NCI-H446 (cell line): Measurements from ENCODE around the gene RNU4-1.
A peak's percentile ranks its signal among the peaks of the same experiment; 100 is the strongest.
"Not testable (repeated sequence)": the region's sequence is repeated elsewhere in the genome, so short reads cannot be mapped to it uniquely, and the experiment has no call there.

Source experiments
- DNase-seq, 2 experiments: peaks; one replicate each; lab custom pipeline; 2025; lab: John Stamatoyannopoulos, UW

The RNU4-1 gene

DNA sequence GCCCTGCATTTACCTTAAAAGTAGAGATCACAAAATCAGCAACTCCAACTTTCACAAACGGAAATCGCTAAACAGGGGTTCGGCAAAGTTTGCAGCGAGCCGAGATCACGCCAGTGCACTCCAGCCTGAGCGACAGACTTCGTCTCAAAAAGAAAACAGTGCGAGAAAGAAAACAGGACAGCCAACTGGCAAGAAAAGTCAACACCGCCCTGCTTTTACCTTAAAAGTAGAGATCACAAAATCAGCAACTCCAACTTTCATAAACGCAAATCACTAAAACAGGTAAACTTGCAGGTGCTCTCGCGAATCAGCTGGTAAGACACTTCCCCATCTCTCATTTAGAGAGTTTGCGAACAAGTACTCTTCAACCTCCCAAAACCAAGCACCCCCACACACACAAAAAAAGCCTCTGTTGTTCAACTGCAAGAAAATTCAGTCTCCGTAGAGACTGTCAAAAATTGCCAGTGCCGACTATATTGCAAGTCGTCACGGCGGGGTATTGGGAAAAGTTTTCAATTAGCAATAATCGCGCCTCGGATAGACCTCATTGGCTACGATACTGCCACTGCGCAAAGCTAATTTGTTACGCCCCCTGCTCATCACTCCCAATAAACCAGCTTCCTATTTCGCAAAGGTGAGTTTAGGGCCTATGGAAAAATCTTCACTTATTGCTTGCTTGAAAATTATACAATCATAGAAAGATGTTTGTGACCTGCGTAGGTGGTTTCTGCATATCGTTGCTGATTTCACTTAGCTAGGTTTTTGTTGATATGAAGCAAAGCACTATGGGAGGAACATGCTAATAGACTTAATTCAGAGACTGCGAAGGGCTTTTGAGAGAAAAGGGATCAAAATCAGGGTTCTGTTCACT is at the start of gene RNU4-1:
Gene RNU4-1 (minus strand): TSS at position 577 of the 871 bp plus-strand sequence.
- peak; percentile 93 to 99 for DNase-seq

DNA sequence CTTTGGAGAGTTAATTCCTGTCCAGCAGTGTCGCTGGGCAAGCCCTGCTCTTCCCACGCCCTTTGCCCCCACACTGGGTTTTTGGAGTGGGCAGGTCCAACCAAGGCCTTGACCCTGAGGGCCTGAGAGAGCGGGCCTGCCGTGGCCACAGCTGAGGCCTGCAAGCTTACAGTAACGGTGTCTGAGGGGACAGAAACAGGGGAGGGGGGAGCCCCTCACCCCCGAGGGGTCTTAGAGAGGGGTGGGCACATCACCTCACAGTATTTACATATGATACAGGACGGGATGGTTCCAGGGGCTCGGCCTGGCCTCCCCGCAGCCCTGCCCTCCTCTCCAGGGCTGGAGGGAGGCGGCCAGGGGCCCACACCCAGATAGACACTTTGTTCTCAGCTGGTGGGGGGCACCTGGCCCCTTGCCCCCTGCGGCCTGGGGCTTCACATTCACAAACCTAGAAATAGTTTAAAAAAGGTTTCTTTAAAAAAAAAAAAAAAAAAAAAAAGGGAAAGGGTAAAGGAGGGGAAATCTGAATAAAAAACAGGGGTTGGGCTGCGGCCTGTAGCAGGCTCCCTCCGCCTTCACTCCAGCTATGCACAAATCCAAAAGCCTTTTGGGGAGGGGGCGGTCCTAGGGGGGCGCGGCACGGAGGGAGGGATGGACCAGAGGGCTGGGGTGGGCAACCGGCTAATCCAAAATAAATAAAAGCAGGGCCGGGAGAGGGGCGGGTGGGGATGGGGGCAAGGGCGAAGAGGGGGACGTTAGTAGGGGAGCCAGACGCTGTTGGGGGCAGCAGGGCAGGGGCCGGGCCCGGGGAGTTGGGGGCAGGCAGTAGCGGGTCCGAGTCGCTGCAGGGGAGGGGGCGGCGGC is 49.4 kb upstream of the RNU4-1 start:
- no peak for DNase-seq

DNA sequence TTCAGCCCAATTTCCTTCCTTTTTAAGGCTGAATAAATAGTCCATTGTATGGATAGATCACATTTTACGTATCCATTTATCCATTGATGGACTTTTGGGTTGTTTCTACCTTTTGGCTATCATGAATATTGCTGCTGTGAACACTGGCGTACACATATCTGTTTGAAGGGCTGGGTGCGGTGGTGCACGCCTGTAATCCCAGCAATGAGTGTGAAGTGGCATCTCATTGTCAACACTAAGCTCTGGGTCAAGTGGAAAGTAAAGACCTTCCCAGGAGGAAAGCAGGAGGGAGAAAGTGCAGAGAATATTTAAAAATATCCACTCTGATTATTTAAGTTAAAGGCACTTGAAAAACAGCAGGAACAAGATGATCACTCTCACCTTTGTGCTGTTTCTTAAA is 46.2 kb upstream of the RNU4-1 start:
- DNase-seq: no peak

DNA sequence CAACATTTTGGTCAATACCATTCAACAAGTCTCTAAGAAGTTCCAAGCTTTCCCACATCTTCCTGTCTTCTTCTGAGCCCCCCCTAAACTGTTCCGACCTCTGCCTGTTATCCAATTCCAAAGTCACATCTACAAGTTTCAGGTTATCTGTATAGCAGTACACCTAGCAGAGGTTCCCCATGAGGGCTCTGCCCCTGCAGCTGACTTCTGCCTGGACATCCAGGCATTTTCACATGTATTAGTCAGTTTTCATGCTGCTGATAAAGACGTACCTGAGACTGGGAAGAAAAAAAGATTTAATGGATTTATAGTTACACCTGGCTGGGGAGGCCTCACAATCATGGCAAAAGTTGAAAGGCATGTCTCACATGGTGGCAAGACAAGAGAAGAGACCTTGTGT is 44.7 kb upstream of the RNU4-1 start:
- no peak for DNase-seq

DNA sequence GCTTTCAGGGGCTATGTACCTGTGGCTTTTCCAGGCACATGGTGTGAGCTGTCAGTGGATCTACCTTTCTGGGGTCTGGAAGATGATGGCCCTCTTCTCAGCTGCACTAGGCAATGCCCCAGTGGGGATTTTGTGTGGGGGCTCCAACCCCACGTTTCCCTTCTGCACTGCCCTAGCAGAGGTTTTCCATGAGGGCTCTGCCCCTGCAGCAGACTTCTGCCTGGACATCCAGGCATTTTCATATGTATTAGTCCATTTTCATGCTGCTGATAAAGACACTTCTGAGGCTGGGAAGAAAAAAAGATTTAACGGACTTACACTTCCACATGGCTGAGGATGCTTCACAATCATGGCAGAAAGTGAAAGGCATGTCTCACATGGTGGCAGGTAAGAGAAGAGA is 43.4 kb upstream of the RNU4-1 start:
- DNase-seq: not testable (repeated sequence)

DNA sequence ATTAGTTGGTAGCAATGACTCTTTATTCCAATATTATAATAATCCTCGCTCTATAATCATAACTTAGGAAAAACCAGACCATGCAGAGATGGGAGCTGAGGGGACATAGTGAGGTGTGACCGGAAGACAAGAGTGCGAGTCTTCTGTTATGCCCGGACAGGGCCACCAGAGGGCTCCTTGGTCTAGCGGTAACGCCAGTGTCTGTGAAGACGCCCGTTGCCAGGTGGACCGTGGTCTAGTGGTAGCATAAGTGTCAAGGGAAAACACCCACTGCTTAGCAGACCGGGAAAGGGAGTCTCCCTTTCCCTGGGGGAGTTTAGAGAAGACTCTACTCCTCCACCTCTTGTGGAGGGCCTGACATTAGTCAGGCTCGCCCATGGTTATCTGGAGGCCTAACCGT is 42.4 kb upstream of the RNU4-1 start:
- peak in 1 of 2 experiments; percentile 52 for DNase-seq

DNA sequence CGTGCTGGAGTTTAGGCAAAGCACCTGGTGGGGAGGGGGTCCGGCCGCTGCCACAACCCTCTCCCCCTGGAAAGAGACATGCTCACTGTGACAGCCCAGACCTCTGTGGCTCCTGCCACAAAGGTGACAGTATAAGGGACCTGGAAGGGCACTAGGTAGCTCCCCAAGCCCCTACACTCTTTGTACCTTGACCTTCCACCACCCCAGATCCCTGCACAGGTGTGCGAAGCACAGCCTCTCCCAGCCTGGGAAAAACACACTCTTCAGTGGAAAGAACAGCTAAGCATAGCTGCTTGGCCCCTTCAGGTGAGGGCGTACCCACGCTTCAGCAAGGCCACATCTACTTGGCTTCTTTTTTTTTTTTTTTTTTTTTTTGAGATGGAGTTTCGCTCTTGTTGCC is 39.5 kb upstream of the RNU4-1 start:
- no peak for DNase-seq

DNA sequence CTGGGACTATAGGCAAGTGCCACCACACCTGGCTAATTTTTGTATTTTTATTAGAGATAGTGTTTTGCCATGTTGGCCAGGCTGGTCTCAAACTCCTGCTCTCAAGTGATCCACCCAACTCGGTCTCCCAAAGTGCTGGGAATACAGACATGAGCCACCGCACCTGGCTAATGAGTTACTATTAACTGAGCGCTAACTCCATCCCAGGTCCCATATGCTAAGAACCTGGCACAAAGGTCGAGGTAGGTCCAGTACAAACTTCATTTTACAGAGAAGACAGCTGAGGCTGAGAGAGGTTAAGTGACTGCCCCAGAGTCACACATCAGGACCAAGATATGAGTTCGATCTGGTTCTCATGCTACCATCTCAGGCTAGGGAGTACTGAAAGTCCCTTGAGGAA is 39.0 kb upstream of the RNU4-1 start:
- DNase-seq: no peak

DNA sequence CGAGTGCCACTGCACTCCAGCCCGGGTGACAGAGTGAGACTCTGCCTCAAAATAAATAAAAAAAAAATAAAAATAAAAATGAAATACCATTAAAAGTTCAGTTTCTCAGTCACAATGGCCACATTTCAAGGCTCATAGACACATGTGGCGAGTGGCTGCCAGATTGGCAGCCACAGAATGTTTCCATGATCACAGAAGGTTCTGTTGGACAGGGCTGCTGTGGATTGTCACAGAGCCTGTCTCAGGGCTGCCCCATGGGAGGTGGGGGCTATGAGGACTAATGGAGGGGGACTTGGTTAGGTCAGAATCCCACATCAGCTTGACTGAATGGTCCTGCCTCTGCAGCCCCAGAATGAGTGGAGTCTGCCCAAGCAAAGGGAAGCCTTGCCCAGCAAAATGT is 38.4 kb upstream of the RNU4-1 start:
- DNase-seq: no peak

DNA sequence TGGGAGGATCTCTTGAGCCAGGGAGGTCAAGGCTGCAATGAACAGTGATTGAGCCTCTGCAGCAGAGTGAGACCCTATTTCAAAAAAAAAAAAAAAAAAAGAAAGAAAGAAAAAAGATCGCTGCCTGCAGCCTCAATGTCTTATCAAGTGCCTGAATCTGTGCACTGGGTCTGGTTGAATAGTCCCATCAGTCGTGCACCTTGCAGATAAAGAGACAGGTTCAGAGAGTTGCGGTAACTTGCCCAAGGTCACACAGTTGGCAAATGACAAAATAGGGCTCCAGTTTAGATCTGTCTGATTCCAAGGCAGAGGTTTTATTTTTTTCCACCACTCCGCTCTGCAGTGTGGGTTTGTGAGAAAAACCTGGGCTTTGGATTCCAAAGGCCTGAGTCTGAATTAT is 35.2 kb upstream of the RNU4-1 start:
- no peak for DNase-seq

DNA sequence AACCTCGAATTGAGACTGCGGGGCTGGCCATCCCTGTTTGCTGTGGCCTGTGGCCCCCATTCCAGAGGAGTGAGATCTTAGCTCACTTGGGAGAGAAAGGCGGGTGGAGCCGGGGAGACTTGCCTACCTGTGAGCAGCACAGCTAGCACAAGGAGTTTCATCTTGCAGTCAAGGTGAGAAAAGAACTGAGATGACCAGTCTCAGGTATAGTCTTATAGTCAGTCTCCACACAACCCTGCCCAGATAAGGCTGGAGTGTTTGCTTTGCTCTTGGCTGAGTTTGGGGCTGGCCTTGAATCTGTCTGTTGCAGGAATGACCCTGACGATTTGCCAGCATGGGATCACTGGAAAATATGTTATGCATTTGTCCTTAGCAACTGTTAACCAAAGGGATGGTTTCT is 34.6 kb upstream of the RNU4-1 start, which contains the start of gene PLA2G1B:
Gene PLA2G1B (minus strand): TSS at position 187 of the 400 bp plus-strand sequence. CDS start 26 bp downstream, at position 161.
- DNase-seq: no peak

DNA sequence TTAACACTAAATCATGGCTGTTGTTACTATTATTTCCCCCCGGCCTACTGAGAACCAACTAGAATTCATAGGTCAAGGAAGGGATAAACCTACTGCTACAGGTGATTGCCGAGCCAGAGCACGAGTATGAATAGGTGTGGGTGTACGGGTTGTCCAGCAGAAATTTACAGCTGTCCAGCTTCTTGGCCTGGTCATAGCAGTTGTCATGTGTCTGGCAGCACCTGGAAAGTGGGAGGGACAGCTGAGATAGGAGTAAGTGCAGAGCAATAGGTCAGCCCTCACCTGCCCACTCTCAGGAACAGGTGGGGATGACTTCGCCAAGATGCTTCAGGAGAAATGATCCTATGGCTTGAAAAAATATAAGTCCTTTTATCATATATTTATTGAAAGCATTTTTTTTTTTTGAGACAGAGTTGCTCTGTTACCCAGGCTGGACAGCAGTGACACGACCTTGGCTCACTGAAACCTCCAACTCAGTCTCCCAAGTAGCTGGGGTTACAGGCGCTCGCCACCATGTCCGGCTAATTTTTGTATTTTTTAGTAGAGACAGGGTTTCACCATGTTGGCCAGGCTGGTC is 31.9 kb upstream of the RNU4-1 start:
- no peak for DNase-seq

DNA sequence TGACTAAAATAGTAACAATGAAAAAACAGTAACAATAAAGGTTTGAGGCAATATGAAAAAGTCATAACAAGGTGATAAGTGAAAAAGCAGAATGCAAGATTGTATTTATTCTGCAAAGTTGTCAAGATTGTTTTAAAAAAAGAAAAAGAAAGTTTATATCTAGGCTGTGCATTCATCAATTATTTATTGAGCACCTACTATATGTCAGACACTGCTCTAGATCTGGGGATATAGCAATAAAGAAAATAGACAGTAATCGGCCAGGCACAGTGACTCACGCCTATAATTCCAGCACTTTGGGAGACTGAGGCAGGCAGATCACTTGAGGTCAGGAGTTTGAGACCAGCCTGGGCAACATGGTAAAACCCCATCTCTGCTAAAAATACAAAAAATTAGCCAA is 30.7 kb upstream of the RNU4-1 start:
- DNase-seq: no peak

DNA sequence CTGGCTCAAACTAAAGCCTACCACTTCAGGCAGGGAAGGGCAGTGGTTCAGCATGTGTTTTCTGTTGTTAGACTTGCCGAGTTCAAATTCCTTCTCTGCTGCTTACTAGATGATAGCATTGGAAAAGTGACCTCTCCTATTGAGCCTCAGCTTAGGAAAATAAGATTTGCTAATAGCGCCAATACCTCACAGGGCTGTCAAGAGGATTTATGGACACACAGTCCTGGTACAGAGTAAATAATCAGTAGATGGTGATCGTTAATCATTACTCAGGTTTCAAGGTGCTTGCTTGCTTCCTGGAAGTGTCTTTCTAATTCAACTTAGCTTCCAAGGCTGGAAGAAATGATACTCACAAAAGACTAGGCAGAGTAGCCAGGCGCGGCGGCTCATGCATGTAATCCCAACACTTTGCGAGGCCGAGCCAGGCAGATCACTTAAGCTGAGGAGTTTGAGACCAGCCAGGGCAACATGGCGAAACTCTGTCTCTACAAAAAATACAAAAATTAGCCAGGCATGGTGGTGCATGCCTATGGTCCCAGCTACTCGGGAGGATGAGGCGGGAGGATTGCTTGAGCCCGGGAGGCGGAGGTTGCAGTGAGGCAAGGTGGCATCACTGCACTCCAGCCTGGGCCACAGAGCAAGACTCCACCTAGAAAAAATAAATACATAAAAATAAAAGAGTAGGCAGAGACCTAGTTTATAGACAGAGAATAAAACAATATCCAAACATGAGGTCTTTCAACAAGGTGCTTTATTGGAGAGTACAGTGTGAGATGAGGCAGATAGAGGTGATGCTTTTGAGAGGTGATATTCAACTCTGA is 28.6 kb upstream of the RNU4-1 start:
- DNase-seq: no peak

DNA sequence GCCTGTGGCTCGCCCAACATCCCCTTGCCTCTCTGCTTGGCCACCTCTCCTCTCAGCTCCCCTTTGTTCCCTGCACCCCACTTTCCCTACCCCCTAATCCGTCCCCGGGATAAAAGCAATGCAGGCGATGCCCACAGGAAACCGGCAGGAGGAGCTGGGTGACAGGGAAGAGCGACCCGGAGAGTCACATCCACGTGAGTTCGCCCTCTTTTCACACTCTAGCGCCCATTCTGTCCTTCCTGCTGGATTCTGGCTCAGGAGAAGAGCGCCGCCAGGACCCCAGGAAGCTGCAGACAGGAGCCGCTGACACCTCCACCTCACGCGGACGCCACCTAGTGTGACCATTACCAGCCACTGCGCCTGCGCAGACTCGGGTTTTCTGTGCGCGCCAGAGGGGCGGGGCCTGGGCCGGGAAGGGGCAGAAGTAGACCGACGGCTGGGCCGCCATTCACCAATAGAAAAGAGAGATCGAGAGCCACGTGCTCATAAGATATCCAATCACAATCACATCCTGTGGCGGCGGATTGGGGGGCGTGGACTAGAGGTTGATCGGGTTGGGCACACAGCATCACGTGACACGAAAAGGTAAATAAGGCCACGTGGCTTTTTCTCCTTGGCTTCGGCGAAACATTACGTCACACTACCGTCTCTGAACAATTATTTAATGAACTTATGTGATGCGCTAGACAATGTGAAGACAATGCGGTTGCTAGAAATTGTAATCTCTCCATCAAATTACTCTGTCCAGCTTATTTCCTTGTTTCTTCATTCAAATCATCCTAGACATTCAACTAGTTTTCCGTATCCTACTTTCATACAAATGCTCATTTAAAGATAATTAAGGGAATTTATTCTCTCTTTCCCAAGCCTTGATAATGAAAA is 24.4 kb upstream of the RNU4-1 start:
- DNase-seq: peak; percentile 95 to 99

DNA sequence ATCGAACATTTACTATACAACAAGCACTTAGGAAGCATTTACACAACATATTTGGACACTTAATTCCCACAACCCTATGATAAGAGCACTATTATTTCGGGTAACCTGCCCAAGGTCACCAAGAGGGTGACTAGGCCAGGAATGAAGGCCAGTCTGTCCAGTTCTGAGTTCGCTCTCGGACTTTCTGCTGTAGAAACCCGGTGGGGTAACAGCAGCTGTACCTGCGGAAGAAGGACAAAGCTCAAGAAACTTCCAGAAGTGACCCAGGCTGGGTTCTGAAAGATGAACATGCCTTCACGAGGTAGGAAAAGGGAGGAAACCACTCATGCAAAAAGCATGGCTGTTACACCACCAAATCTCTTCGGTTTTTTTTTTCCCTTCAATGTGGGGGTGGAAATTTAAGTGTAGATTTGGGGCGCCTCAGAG is 23.8 kb upstream of the RNU4-1 start:
- DNase-seq: no peak

DNA sequence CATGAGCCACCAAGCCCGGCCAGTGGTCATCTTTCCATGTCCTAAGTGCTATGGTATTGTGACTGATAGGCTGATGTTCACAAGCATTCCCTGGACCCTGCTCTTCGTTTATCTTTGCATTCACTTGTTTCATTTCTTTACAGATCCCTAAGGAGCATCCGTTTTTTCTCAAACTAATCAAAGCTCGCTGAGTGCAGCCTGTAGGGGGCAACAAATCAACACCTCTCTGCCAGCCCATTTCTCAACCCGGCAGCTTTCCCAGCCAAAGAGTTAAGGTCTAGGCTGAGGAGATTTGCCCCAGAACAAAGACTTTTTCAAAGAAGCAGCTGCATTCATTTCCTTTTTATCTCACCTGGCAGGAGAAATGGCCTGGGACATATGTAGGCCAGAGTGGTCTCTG is 21.2 kb upstream of the RNU4-1 start:
- DNase-seq: peak in 1 of 2 experiments; percentile 13

DNA sequence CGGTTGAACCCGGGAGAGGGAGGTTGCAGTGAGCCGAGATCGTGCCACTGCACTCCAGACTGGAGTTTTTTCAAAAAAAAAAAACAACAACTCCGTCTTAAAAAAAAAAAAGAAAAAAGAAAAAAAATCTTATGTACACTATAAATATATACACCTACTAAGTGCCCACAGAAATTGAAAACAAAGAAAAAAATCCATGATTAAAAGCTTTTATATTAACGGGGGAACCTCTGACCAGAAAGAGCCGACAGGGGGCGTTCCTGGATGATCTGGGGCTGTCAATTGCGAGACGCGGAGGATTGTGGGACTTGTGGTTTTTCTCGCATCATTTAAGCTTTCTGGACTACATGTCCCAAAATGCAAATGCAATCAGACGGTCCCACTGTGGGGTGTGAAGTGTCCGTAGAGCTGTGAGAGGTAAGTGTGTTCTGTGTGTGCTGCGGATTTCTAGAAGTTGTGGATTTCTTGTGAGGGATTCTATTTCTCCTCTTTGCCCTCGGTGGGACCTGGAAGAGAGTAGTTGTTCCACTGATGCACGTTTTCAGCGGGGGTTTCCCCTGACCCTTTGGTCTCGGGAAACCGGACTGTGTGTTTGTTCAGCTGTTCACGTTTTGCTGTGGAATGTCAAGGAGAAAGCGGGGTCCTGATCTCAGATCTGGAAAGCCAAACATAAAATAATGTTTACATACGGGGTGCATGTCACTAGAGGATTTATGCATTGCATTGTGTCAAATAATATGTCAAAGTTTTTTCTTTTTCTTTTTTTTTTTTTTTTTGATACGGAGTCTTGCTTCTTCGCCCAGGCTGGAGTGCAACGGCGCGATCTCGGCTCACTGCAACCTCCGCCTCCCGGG is 9.2 kb upstream of the RNU4-1 start, which contains the start of gene SIRT4:
Gene SIRT4 (plus strand): TSS at position 360 of the 854 bp plus-strand sequence. CDS start 1,241 bp downstream, outside the sequence.
- peak; percentile 89 to 93 for DNase-seq

DNA sequence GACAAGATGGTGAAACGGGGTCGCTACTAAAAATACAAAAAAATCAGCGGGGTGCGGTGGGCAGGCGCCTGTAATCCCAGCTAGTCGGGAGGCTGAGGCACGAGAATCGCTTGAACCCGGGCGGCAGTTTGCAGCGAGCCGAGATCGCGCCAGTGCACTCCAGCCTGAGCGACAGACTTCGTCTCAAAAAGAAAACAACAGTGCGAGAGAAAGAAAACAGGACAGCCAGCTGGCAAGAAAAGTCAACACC is 701 bp downstream of the RNU4-1 start:
- DNase-seq: no peak
